K562 treated with DMSO at 1 percent for 12 hours (cell line): ENCODE measurements around the gene MC4R. TPM values are rescaled to one million over a fixed set of nuclear protein-coding genes. Genes with fewer than 3 reads are reported as not detected.

Experiments used
- total RNA-seq: library from RNA; unstranded; fragments of 300-600 nt; gene quantifications from 2 replicates; pipeline ENCODE4 v1.2.3, GENCODE V29; 2022; ENCODE audit not compliant: insufficient read depth

MC4R gene
- total RNA-seq, result not detected in 2 replicates

GRCh38 chr18:60372596-60372995 lies at the start of gene MC4R:
TSS of gene MC4R (minus strand) at chr18:60372775. CDS start at chr18:60372349, 426 bp downstream.

